HCT116 (cell line): Measurements from ENCODE around the gene DGCR8. TPM values are rescaled to one million over a fixed set of nuclear protein-coding genes. Genes with fewer than 3 reads are reported as not detected.

Experiments used
- ATAC-seq: fragments of 200-7000 bp; cut with Tn5 transposase; 2 replicates; pipeline ENCODE4 v1.9.1; 2020; ENCODE audit warnings: mild to moderate bottlenecking, moderate library complexity
- BruUV-seq: library from RNA; stranded (reverse); fragments of 400-500 nt; replicated peaks from 2 replicates; lab custom pipeline; 2021; lab: Mats Ljungman, UMichigan
- CTCF ChIA-PET: fragments of 300-600 bp; sonication (Branson Sonifier 250); formaldehyde crosslinking; loops from one replicate; lab custom pipeline; 2021; ENCODE audit warnings: antibody characterized with exemption; lab: Charles Lee
- POLR2A ChIA-PET: fragments of 300-600, 350-600 bp; sonication (Branson Sonifier 250); formaldehyde crosslinking; loops from one replicate; lab custom pipeline; 2021; ENCODE audit warnings: antibody characterized with exemption; lab: Charles Lee
- RAD21 ChIA-PET, 2 experiments: fragments of 300-600 bp; sonication (Branson Sonifier 250); formaldehyde crosslinking; loops; one replicate each; lab custom pipeline; 2023; ENCODE audit warnings: low total read pairs in 2 of 2; ENCODE audit not compliant: uncharacterized antibody in 2 of 2, unreplicated experiment in 2 of 2, low non-redundant PET in 1 of 2; lab: Charles Lee
- DNase-seq: peaks from one replicate; pipeline ENCODE4 v3.0.0-alpha.2; 2010; ENCODE audit warnings: low read depth, low spot score
- H2AFZ ChIP-seq: fragments of 200-600 bp; shearing (Covaris generic), sonication (generic); 2 replicates; pipeline ENCODE4 v1.6.1; 2017; ENCODE audit warnings: low read depth, mixed run types, mixed read lengths, antibody characterized with exemption, low read length; ENCODE audit not compliant: poor library complexity, severe bottlenecking
- H3K27ac ChIP-seq: 2 replicates; pipeline ENCODE4 v1.5.1; 2012; ENCODE audit warnings: low read depth, low read length
- H3K27me3 ChIP-seq: fragments of 200-600 bp; sonication (generic); 2 replicates; pipeline ENCODE4 v1.6.1; 2016; ENCODE audit warnings: mixed run types, low read length, mixed read lengths; ENCODE audit not compliant: insufficient read depth
- H3K36me3 ChIP-seq, 2 experiments: fragments of 200-500 bp in 1 of 2; fragments of 200-600 bp in 1 of 2; sonication (Bioruptor generic) in 1 of 2; sonication (generic) in 1 of 2; 2 replicates each; pipeline versions ENCODE4 v1.5.1 to v1.6.1; 2014 to 2016; ENCODE audit warnings: low read length in 2 of 2, inconsistent platforms in 1 of 2, mixed read lengths in 1 of 2, mixed run types in 1 of 2; ENCODE audit not compliant: insufficient read depth in 2 of 2, control insufficient read depth in 1 of 2
- H3K4me1 ChIP-seq, 2 experiments: fragments of 200-600 bp in 1 of 2; sonication (generic) in 1 of 2; 2 replicates each; pipeline versions ENCODE4 v1.5.1 to v1.6.1; 2012 to 2017; ENCODE audit warnings: low read length in 2 of 2, inconsistent platforms in 1 of 2, mild to moderate bottlenecking in 1 of 2, mixed read lengths in 1 of 2, mixed run types in 1 of 2, moderate library complexity in 1 of 2; ENCODE audit not compliant: insufficient read depth in 2 of 2, control insufficient read depth in 1 of 2
- H3K4me2 ChIP-seq: fragments of 200-600 bp; sonication (generic); 2 replicates; pipeline ENCODE4 v1.6.1; 2017; ENCODE audit warnings: mixed run types, low read length, mixed read lengths
- H3K4me3 ChIP-seq, 2 experiments: fragments of 200-600 bp in 1 of 2; sonication (generic) in 1 of 2; replicated peaks in 1 of 2; 2 replicates each; pipeline ENCODE4 v1.5.1; 2011 to 2016; ENCODE audit warnings: low read length in 2 of 2, control low read depth in 1 of 2, low read depth in 1 of 2, mild to moderate bottlenecking in 1 of 2, mixed read lengths in 1 of 2, mixed run types in 1 of 2
- H3K79me2 ChIP-seq: fragments of 200-600 bp; sonication (generic); 2 replicates; pipeline ENCODE4 v1.6.1; 2017; ENCODE audit warnings: mild to moderate bottlenecking, mixed run types, low read length, moderate library complexity, mixed read lengths; ENCODE audit not compliant: insufficient read depth
- H3K9ac ChIP-seq: fragments of 200-600 bp; sonication (generic); 2 replicates; pipeline ENCODE4 v1.6.1; 2016; ENCODE audit warnings: low read length, mixed read lengths
- H3K9me2 ChIP-seq: fragments of 200-600 bp; sonication (generic), shearing (Covaris generic); 2 replicates; pipeline ENCODE4 v1.6.1; 2017; ENCODE audit warnings: mixed run types, mild to moderate bottlenecking, moderate library complexity; ENCODE audit not compliant: insufficient read depth
- H3K9me3 ChIP-seq, 2 experiments: fragments of 200-500 bp in 1 of 2; fragments of 200-600 bp in 1 of 2; sonication (Bioruptor generic) in 1 of 2; sonication (generic) in 1 of 2; 2 replicates each; pipeline ENCODE4 v1.6.1; 2014 to 2017; ENCODE audit warnings: low read length in 2 of 2, mixed read lengths in 2 of 2, inconsistent platforms in 1 of 2, low read depth in 1 of 2, mild to moderate bottlenecking in 1 of 2, mixed run types in 1 of 2, moderate library complexity in 1 of 2; ENCODE audit not compliant: control insufficient read depth in 1 of 2, insufficient read depth in 1 of 2
- H4K20me1 ChIP-seq: fragments of 200-600 bp; sonication (generic), shearing (Covaris generic); 2 replicates; pipeline ENCODE4 v1.6.1; 2017; ENCODE audit warnings: mixed run types, mild to moderate bottlenecking, moderate library complexity; ENCODE audit not compliant: insufficient read depth
- ATF3 ChIP-seq: IDR thresholded peaks from 2 replicates; pipeline ENCODE4 v1.6.1; 2012
- CTCF ChIP-seq, 3 experiments: fragments of 200-600 bp in 1 of 3; sonication (generic) in 1 of 3; IDR thresholded peaks in 2 of 3; conservative IDR thresholded peaks in 1 of 3; 2 replicates each; pipeline ENCODE4 v1.5.1; 2012 to 2017; ENCODE audit warnings: low read depth in 2 of 3, low read length in 2 of 3, antibody characterized with exemption in 1 of 3, borderline replicate concordance in 1 of 3, control low read depth in 1 of 3, mild to moderate bottlenecking in 1 of 3, mixed read lengths in 1 of 3, mixed run types in 1 of 3, moderate library complexity in 1 of 3; ENCODE audit not compliant: insufficient read depth in 1 of 3
- EGR1 ChIP-seq: IDR thresholded peaks from 2 replicates; pipeline ENCODE4 v1.6.1; 2012; ENCODE audit warnings: low read depth
- ELF1 ChIP-seq: IDR thresholded peaks from 2 replicates; pipeline ENCODE4 v1.6.1; 2012; ENCODE audit warnings: low read depth, borderline replicate concordance
- EZH2 ChIP-seq: fragments of 200-600 bp; sonication (generic); IDR thresholded peaks from 2 replicates; pipeline ENCODE4 v1.6.1; 2017; ENCODE audit warnings: antibody characterized with exemption, mixed run types
- FOSL1 ChIP-seq: IDR thresholded peaks from 2 replicates; pipeline ENCODE4 v1.6.1; 2012; ENCODE audit warnings: low read depth
- JUND ChIP-seq: IDR thresholded peaks from 2 replicates; pipeline ENCODE4 v1.6.1; 2012
- MAX ChIP-seq: IDR thresholded peaks from 2 replicates; pipeline ENCODE4 v1.6.1; 2012
- POLR2A ChIP-seq: IDR thresholded peaks from 2 replicates; pipeline ENCODE4 v1.7.0; 2011; ENCODE audit warnings: borderline replicate concordance; ENCODE audit not compliant: insufficient read depth, insufficient read length; ENCODE audit errors: extremely low read depth
- POLR2AphosphoS5 ChIP-seq: IDR thresholded peaks from 2 replicates; pipeline ENCODE4 v1.6.1; 2011; ENCODE audit warnings: mild to moderate bottlenecking, low read depth, low read length, moderate library complexity
- RAD21 ChIP-seq: IDR thresholded peaks from 2 replicates; pipeline ENCODE4 v1.6.1; 2012; ENCODE audit warnings: low read depth, mild to moderate bottlenecking
- REST ChIP-seq: IDR thresholded peaks from 2 replicates; pipeline ENCODE4 v1.6.1; 2012; ENCODE audit warnings: low read depth
- SRF ChIP-seq: IDR thresholded peaks from 2 replicates; pipeline ENCODE4 v1.6.1; 2012; ENCODE audit warnings: low read depth
- TCF7L2 ChIP-seq: IDR thresholded peaks from 2 replicates; pipeline ENCODE4 v1.7.0; 2011; ENCODE audit warnings: borderline replicate concordance, inconsistent platforms; ENCODE audit not compliant: insufficient read depth, insufficient read length; ENCODE audit errors: extremely low read depth
- ZBTB33 ChIP-seq: IDR thresholded peaks from 2 replicates; pipeline ENCODE4 v1.6.1; 2011; ENCODE audit warnings: mild to moderate bottlenecking, low read length, moderate library complexity; ENCODE audit not compliant: insufficient replicate concordance; ENCODE audit errors: extremely low read depth
- ZFX ChIP-seq: fragments of 450-650 bp; IDR thresholded peaks from 2 replicates; pipeline ENCODE4 v1.6.1; 2017
- ZNF274 ChIP-seq: fragments of 200-500 bp; sonication (Bioruptor generic); IDR thresholded peaks from 2 replicates; pipeline ENCODE4 v1.6.1; 2014; ENCODE audit warnings: mild to moderate bottlenecking, low read depth, low read length, inconsistent platforms
- intact Hi-C: fragments of 100-400 bp; cut with micrococcal nuclease; formaldehyde crosslinking; loops from 2 replicates; pipeline ENCODE4 v1.10.0; 2022
- total RNA-seq: library from RNA; stranded (reverse); gene quantifications from one replicate; pipeline ENCODE4 v1.2.1, GENCODE V29; 2021; ENCODE audit not compliant: unreplicated experiment

DGCR8 gene
- total RNA-seq, 1 experiment from 2014 or later: 43.8 TPM

GRCh38 chr22:20138417-20138738 lies 58.3 kb downstream of the DGCR8 start:
- H3K27me3 ChIP-seq: no peaks in the 10 kb centered on the region
- intact Hi-C loops: no loop called here
- peaks cover 5 to 12% of the 10 kb centered on the region in 2 experiments; a peak in 2 of 4 replicates for H3K36me3 ChIP-seq
- no peak overlapping the region; the same call in 1 of the 2 replicates for H3K27ac ChIP-seq
- H3K9ac ChIP-seq: no peak overlapping the region
- peaks cover 9 to 20% of the 10 kb centered on the region in 2 experiments; a peak in 3 of 4 replicates for H3K4me1 ChIP-seq
- DNase-seq (no peak), ATAC-seq (0 out of 2 replicates have a peak, but pooled peaks have one; percentile 39)
- ChIA-PET CTCF (no interaction called here), RAD21 (no interaction called here), POLR2A (no interaction called here)
- TF ChIP-seq POLR2AphosphoS5 (no peak), ZBTB33 (no peak), SRF (no peak), ZNF274 (no peak), REST (no peak), FOSL1 (no peak), JUND (no peak), ATF3 (no peak), ELF1 (no peak), EGR1 (no peak), POLR2A (no peak), RAD21 (no peak), EZH2 (no peak), MAX (no peak), ZFX (no peak), CTCF (IDR thresholded peaks at IDR 0.05 in 2 of 3, conservative IDR thresholded peaks at IDR 0.05 in 1 of 3; ENCODE audit: borderline replicate concordance in 1 of 3, insufficient read depth in 1 of 3, low read depth in 2 of 3, low read length in 2 of 3) (no peak), TCF7L2 (no peak)
- peaks cover 65% of the 10 kb centered on the region for H3K79me2 ChIP-seq
- no peaks in the 10 kb centered on the region for H4K20me1 ChIP-seq
- no peak overlapping the region for H3K4me3 ChIP-seq
- H3K9me2 ChIP-seq: no peaks in the 10 kb centered on the region
- no peak overlapping the region for H3K4me2 ChIP-seq
- no TSS peak for BruUV-seq
- no peaks in the 10 kb centered on the region for H3K9me3 ChIP-seq
- H2AFZ ChIP-seq: no peak overlapping the region
